Pancreas (tissue), 10 donors: ENCODE data around the gene DMWD. TPM values are rescaled to one million over a fixed set of nuclear protein-coding genes. Genes with fewer than 3 reads are reported as not detected.
"Not testable (repeated sequence)": the region's sequence is repeated elsewhere in the genome, so short reads cannot be mapped to it uniquely, and the experiment has no call there.

ENCODE experiments used
- ATAC-seq, 4 donors: fragments of 200-7000 bp; cut with Tn5 transposase; one replicate each; pipeline versions ENCODE4 v1.8.0 to v1.9.1; 2020; ENCODE audit warnings: mild to moderate bottlenecking in 4 of 4, moderate library complexity in 4 of 4
- DNase-seq, 6 donors: peaks; one replicate each; pipeline ENCODE4 v3.0.0-alpha.2; 2020
- FAIRE-seq: peaks from 2 replicates; lab custom pipeline; 2012; peaks lifted over from hg19 to GRCh38; lab: Jason Lieb, UNC
- H3K27ac ChIP-seq, 4 donors: fragments of 200-600 bp; sonication (generic); 1 replicate in 3 of 4; 2 replicates in 1 of 4; pipeline versions ENCODE4 v1.5.0 to v1.8.0; 2020
- H3K27me3 ChIP-seq, 4 donors: fragments of 200-600 bp; one replicate each; pipeline ENCODE4 v1.8.0; 2021
- H3K36me3 ChIP-seq, 3 donors: fragments of 200-600 bp; sonication (generic) in 1 of 3; one replicate each; pipeline versions ENCODE4 v1.5.0 to v1.8.0; 2020 to 2021
- H3K4me1 ChIP-seq, 3 donors: fragments of 200-600 bp; one replicate each; pipeline ENCODE4 v1.8.0; 2021
- H3K4me3 ChIP-seq, 4 donors: fragments of 200-600 bp; sonication (generic) in 2 of 4; one replicate each; pipeline versions ENCODE4 v1.5.0 to v1.8.0; 2020 to 2021
- H3K9me3 ChIP-seq, 4 donors: fragments of 200-600 bp; one replicate each; pipeline ENCODE4 v1.8.0; 2021
- WGBS, 2 donors: extraction: QIAGEN DNeasy Blood & Tissue Kit; methylation state at CpG; one replicate each; pipeline ENCODE4 v1.1.7; 2013; 5-methylcytosine and 5-hydroxymethylcytosine counted together
- intact Hi-C, 3 donors: fragments of 100-400 bp; cut with DNase I; formaldehyde crosslinking; loops; one replicate each; pipeline versions ENCODE4 v1.11.1 to v1.14.2; 2022
- polyA plus RNA-seq, 2 donors: library from polyadenylated mRNA; stranded (reverse); fragments of 200-250 nt; gene quantifications; one replicate each; pipeline ENCODE4 v1.2.3, GENCODE V29; 2013
- total RNA-seq, 6 donors: library from RNA; stranded (reverse); fragmentation: NEBNext Ultra II Directional in 4 of 6; extraction: Animal tissue kit (Norgen Biotek cat#: 25700) in 4 of 6; gene quantifications; one replicate each; pipeline versions ENCODE4 v1.2.1 to v1.2.4, GENCODE V29; 2021 to 2023
- TF ChIP-seq, protein P1 (sequence below), 4 donors: fragments of 200-600 bp; sonication (generic) in 3 of 4; IDR thresholded peaks; one replicate each; pipeline versions ENCODE4 v1.5.0 to v1.8.0; 2021; ENCODE audit warnings: antibody characterized with exemption in 4 of 4
- donor health status: healthy with polysubstance abuse.
- donor health status: DM: no; HTN: no; CAD: no; lungs with moderate emphysema.
- donor health status: DM: no; HTN: no; CAD: no.
- donor health status: control.
- donor health status: control.
- donor health status: Bipolar disorder and iron deficiency.
- donor health status: DM: yes; HTN: yes; CAD: no.
- donor health status: DM: no; HTN: no; CAD: no.
- donor health status: DM: no; HTN: no; CAD: no.
- donor health status: DM: yes; HTN: yes; CAD: no.

DMWD gene
- total and polyA plus RNA-seq, 8 donors: 14.2 to 39.8 (median 18.6) TPM

DNA sequence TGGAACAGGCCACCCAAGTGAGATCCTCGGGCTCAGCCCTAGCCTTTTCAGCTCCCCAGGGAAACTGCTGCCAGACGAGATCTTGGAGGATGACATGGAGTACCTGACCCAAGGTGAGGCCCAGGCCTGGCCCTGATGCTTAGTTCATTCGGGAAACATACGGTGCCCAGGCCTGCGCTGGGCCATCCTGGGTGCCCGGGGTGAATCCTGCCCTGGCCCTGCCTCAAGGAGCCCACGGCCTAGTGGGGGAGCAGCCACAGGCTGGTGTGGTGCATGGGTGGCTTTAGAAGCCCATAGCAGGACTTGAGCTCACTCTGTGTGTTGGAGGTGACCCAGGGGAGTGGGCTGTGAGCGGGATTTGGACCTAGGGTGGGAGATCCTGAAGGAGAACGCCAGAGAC, 33.7 kb downstream of the DMWD start:
- DNase-seq (no peak), FAIRE-seq (no peak), ATAC-seq (no peak)
- no peaks in the 10 kb centered on the region for H3K36me3 ChIP-seq
- WGBS, 2 donors: 78 to 85% methylated on average over 9 of the region's 9 CpGs
- no peaks in the 10 kb centered on the region for H3K9me3 ChIP-seq
- no peaks in the 10 kb centered on the region for H3K27me3 ChIP-seq
- TF ChIP-seq, protein P1, sequence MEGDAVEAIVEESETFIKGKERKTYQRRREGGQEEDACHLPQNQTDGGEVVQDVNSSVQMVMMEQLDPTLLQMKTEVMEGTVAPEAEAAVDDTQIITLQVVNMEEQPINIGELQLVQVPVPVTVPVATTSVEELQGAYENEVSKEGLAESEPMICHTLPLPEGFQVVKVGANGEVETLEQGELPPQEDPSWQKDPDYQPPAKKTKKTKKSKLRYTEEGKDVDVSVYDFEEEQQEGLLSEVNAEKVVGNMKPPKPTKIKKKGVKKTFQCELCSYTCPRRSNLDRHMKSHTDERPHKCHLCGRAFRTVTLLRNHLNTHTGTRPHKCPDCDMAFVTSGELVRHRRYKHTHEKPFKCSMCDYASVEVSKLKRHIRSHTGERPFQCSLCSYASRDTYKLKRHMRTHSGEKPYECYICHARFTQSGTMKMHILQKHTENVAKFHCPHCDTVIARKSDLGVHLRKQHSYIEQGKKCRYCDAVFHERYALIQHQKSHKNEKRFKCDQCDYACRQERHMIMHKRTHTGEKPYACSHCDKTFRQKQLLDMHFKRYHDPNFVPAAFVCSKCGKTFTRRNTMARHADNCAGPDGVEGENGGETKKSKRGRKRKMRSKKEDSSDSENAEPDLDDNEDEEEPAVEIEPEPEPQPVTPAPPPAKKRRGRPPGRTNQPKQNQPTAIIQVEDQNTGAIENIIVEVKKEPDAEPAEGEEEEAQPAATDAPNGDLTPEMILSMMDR (IDR thresholded peaks at IDR 0.05): no peak
- H3K4me3 ChIP-seq: no peak overlapping the region
- intact Hi-C loops: no loop called here
- no peak overlapping the region for H3K27ac ChIP-seq
- H3K4me1 ChIP-seq: no peaks in the 10 kb centered on the region

DNA sequence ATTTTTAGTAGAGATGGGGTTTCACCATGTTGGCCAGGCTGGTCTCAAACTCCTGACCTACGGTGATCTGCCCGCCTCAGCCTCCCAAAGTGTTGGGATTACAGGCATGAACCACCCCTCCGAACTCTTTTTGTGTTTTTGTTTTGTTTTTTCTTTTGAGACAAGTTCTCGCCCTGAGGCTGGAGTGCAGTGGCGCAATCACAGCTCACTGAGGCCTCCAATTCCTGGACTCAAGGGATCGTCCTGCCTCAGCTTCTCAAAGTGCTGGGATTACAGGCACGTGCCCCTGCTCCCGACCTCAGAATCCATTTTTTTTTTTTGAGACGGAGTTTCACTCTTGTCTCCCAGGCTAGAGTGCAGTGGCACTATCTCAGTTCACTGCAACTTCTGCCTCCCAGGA, 35.0 kb downstream of the DMWD start:
- ATAC-seq: no peak
- Histone ChIP-seq H3K9me3 (no peaks in the 10 kb centered on the region), H3K4me3 (no peak overlapping the region), H3K27ac (no peak overlapping the region), H3K27me3 (no peaks in the 10 kb centered on the region), H3K4me1 (no peaks in the 10 kb centered on the region), H3K36me3 (no peaks in the 10 kb centered on the region)
- DNase-seq: no peak
- TF ChIP-seq, protein P1 (IDR thresholded peaks at IDR 0.05): no peak
- 80 to 84% methylated on average over 9 of the region's 9 CpGs for WGBS, 2 donors
- intact Hi-C loops: no loop called here
- FAIRE-seq: no peak

DNA sequence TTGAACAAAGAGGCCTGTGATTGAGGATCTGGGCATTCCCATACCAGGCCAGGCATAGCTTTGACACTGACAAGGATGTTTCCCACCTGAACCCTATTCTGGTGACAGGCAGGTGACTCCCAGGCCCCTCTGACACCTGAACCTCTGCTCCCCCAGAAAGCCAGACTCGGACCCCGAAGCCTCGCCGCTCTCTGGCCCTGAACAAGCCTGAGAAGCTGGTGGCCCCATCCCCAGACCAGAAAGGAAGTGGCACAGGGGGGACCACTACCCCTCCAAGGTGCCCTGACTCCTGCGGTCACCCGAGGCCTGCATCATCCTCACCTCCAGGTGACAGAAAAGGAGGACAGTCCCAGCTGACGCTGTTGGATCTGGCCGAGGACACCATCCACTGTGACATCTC, 38.3 kb downstream of the DMWD start:
- 88 to 93% methylated on average over 8 of the region's 8 CpGs for WGBS, 2 donors
- no peaks in the 10 kb centered on the region for H3K36me3 ChIP-seq
- no peak overlapping the region for H3K27ac ChIP-seq
- TF ChIP-seq, protein P1 (IDR thresholded peaks at IDR 0.05): no peak
- H3K27me3 ChIP-seq: no peaks in the 10 kb centered on the region
- FAIRE-seq (no peak), DNase-seq (no peak), ATAC-seq (no peak)
- intact Hi-C loops: no loop called here
- H3K4me1 ChIP-seq: no peaks in the 10 kb centered on the region
- H3K4me3 ChIP-seq: no peak overlapping the region
- H3K9me3 ChIP-seq: no peaks in the 10 kb centered on the region

DNA sequence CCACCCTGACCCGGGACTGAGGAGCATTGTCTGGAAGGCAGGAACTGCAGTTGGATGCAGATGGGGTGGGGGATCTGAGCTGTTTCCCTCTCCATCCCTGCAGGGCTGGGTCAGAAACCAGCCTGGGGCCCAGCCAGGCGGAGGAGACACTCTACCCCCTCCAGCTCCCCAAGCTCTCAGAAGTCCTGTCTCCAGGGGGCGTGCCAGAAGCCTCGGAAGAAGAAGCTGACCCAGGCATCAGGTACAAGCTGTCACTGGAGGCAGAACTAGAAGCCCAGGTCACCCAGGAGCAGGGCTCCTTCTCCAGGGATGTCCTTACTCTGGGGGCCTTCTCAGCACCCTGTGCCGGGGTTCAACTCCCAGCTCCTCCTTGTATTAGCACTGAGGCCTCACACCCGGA, 39.1 kb downstream of the DMWD start:
- no peaks in the 10 kb centered on the region for H3K9me3 ChIP-seq
- DNase-seq (no peak), FAIRE-seq (no peak), ATAC-seq (no peak)
- no peaks in the 10 kb centered on the region for H3K4me1 ChIP-seq
- H3K27ac ChIP-seq: no peak overlapping the region
- H3K36me3 ChIP-seq: no peaks in the 10 kb centered on the region
- no peak overlapping the region for H3K4me3 ChIP-seq
- intact Hi-C loops: no loop called here
- 63% methylated on average over 6 of the region's 6 CpGs for WGBS, 2 donors
- TF ChIP-seq, protein P1 (IDR thresholded peaks at IDR 0.05): no peak
- no peaks in the 10 kb centered on the region for H3K27me3 ChIP-seq

DNA sequence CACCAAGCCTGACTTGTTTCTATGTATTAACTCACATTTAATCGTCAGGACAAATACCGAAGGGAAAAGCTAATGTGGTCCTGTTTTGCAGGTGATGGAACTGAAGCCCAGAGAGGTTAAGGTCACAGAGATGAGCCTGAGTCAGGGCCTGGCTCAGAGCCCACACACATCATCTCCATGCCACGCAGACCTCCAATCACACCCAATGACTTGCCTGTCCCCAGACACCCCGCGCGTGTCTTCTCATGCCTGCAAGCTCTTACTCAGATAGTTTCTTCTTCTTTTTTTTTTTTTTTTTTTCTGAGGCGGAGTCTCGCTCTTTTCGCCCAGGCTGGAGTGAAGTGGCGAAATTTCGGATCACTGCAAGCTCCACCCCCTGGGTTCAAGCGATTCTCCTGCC, 40.0 kb downstream of the DMWD start:
- H3K4me1 ChIP-seq: no peaks in the 10 kb centered on the region
- ATAC-seq (no peak), FAIRE-seq (no peak), DNase-seq (no peak)
- H3K27me3 ChIP-seq: no peaks in the 10 kb centered on the region
- intact Hi-C loops: no loop called here
- 93 to 96% methylated on average over 12 of the region's 12 CpGs for WGBS, 2 donors
- TF ChIP-seq, protein P1 (IDR thresholded peaks at IDR 0.05): no peak
- H3K27ac ChIP-seq: no peak overlapping the region
- H3K36me3 ChIP-seq: no peaks in the 10 kb centered on the region
- H3K9me3 ChIP-seq: no peaks in the 10 kb centered on the region
- H3K4me3 ChIP-seq: no peak overlapping the region

DNA sequence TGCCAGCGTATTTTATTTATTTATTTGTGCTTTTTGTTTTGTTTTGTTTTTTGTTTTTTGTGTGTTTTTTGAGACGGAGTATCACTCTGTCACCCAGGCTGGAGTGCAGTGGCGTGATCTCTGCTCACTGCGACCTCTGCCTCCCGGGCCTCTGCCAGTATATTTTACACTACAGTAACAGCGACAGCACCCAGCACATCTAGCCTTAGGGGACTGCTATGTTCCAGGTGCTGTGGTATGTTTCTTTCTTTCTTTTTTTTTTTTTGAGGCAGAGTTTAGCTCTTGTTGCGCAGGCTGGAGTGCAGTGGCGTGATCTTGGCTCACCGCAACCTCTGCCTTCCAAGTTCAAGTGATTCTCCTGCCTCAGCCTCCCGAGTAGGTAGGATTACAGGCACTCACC, 41.2 kb downstream of the DMWD start:
- DNase-seq, H3K36me3 ChIP-seq, intact Hi-C loops, H3K4me1 ChIP-seq, FAIRE-seq, H3K4me3 ChIP-seq, H3K27me3 ChIP-seq, H3K27ac ChIP-seq, ATAC-seq, H3K9me3 ChIP-seq: not testable (repeated sequence)
- 85 to 89% methylated on average over 10 of the region's 10 CpGs for WGBS, 2 donors
